ENCODE measurements around the gene NUP93. TPM values are rescaled to one million over a fixed set of nuclear protein-coding genes. Genes with fewer than 3 reads are reported as not detected.
A peak's percentile ranks its signal among the peaks of the same experiment; 100 is the strongest.

The NUP93 gene
- total and polyA plus RNA-seq, 9 of the 15 experiments (the other 6 are each of a cell fraction or from before 2014, with no cell fraction given): 92.0 to 162 (median 121) TPM

- Histone ChIP-seq H3K36me3 (ENCODE audit: control insufficient read depth, insufficient read depth, low read length) (no peaks in the 10 kb centered on the region), H3K27ac (ENCODE audit: extremely low read depth, low read depth, low read length) (no peak overlapping the region), H3K79me2 (ENCODE audit: control insufficient read depth, insufficient read depth, low read length) (no peaks in the 10 kb centered on the region), H2AFZ (ENCODE audit: low read depth, low read length) (no peak overlapping the region), H4K20me1 (replicated peaks; ENCODE audit: control insufficient read depth, insufficient read depth, low read length) (no peaks in the 10 kb centered on the region; the same call in 1 of the 2 replicates), H3K9ac (ENCODE audit: insufficient read depth in 1 of 2, low read depth in 2 of 2, low read length in 2 of 2) (no peak overlapping the region), H3K9me1 (ENCODE audit: control insufficient read depth, insufficient read depth, low read length) (no peaks in the 10 kb centered on the region), H3K4me1 (replicated peaks in 1 of 2; ENCODE audit: control insufficient read depth in 2 of 2, insufficient read depth in 2 of 2, low read length in 2 of 2) (peaks cover 0 to 3% of the 10 kb centered on the region in 2 experiments; a peak in 1 of 5 replicates), H3K4me3 (no peak overlapping the region), H3K27me3 (ENCODE audit: control insufficient read depth in 2 of 2, insufficient read depth in 2 of 2, low read length in 2 of 2) (peaks cover 19 to 69% of the 10 kb centered on the region in 2 experiments; a peak in 4 of 5 replicates), H3K4me2 (ENCODE audit: insufficient read depth, low read length) (no peak overlapping the region), H3K9me3 (replicated peaks; ENCODE audit: control insufficient read depth, insufficient read depth, low read depth, low read length) (no peaks in the 10 kb centered on the region)
- no TSS peak for BruUV-seq (replicated peaks)
- FAIRE-seq (no peak), DNase-seq (ENCODE audit: extremely low read depth in 1 of 4, low spot score in 3 of 4) (no peak), ATAC-seq (no peak)
- TF ChIP-seq NFIC (IDR thresholded peaks at IDR 0.05) (peak; percentile 43; the same call in 1 of the 2 replicates), HMGXB4 (CRISPR knock-in tag; IDR thresholded peaks at IDR 0.05) (no peak)
- ChIA-PET CTCF (ENCODE audit: low intra/inter-chr PET ratio) (no interaction called here), POLR2A (interaction anchor here (0.5 to 0.9 kb wide), 5 partner anchors 15 to 84 kb away, joined by 3 to 4 read pairs (median 3); no protein-coding TSS in a partner anchor)
- 0% methylated on average over 3 of the region's 3 CpGs for WGBS (ENCODE audit: insufficient coverage, low coverage, missing lambda C conversion rate)
- in situ Hi-C loops (cut with MboI) (no loop called here), intact Hi-C loops (cut with micrococcal nuclease) (no loop called here)
These were observed 166.3 kb downstream of the NUP93 start for GRCh38 chr16:56896244-56896643.

Data from K562 (cell line).